Measurements from ENCODE around the gene KCNT1.

The KCNT1 gene

GRCh38 chr9:135728436-135729110, 26.6 kb downstream of the KCNT1 start:
- no peak for DNase-seq

GRCh38 chr9:135729480-135729879, 27.5 kb downstream of the KCNT1 start:
- DNase-seq: no peak

- no peak for DNase-seq
These were observed 29.5 kb downstream of the KCNT1 start for GRCh38 chr9:135731454-135731853.

GRCh38 chr9:135732569-135733257, 30.7 kb downstream of the KCNT1 start:
- DNase-seq: no peak

- no peak for DNase-seq
These were observed 32.7 kb downstream of the KCNT1 start for GRCh38 chr9:135734616-135735144.

- no peak for DNase-seq
These were observed 34.4 kb downstream of the KCNT1 start for GRCh38 chr9:135736272-135736978.

GRCh38 chr9:135736979-135737839, 35.2 kb downstream of the KCNT1 start:
- DNase-seq: no peak

GRCh38 chr9:135737840-135738521, 36.0 kb downstream of the KCNT1 start:
- DNase-seq: no peak

GRCh38 chr9:135739271-135740220, 37.6 kb downstream of the KCNT1 start:
- no peak for DNase-seq

- DNase-seq: no peak
These were observed 39.6 kb downstream of the KCNT1 start for GRCh38 chr9:135741276-135742219.

GRCh38 chr9:135743021-135743420, 41.0 kb downstream of the KCNT1 start:
- DNase-seq: no peak

- DNase-seq: no peak
These were observed 41.8 kb downstream of the KCNT1 start for GRCh38 chr9:135743546-135744332.

GRCh38 chr9:135744333-135745070, 42.5 kb downstream of the KCNT1 start:
- no peak for DNase-seq

- DNase-seq: no peak
These were observed 43.2 kb downstream of the KCNT1 start for GRCh38 chr9:135745189-135745588.

- DNase-seq: no peak
These were observed 43.8 kb downstream of the KCNT1 start for GRCh38 chr9:135745686-135746324.

GRCh38 chr9:135746565-135746964, 44.6 kb downstream of the KCNT1 start:
- DNase-seq: no peak

GRCh38 chr9:135747311-135747710, 45.3 kb downstream of the KCNT1 start:
- no peak for DNase-seq

GRCh38 chr9:135748676-135749075, 46.7 kb downstream of the KCNT1 start:
- DNase-seq: no peak

Data from CD4-positive, alpha-beta T cell treated with Interleukin-10 for 1 hour (primary cell).